ENCODE results near the gene CNTLN.
"Not testable (repeated sequence)": the region's sequence is repeated elsewhere in the genome, so short reads cannot be mapped to it uniquely, and the experiment has no call there.

Gene CNTLN

GRCh38 chr9:17293685-17294084 is 158.8 kb downstream of the CNTLN start:
- no peak for DNase-seq (ENCODE audit: low read depth)

- DNase-seq (ENCODE audit: low read depth), result no peak
These were observed 160.2 kb downstream of the CNTLN start for GRCh38 chr9:17294822-17295624.

- DNase-seq (ENCODE audit: low read depth), result no peak
These were observed 180.5 kb downstream of the CNTLN start for GRCh38 chr9:17315341-17315740.

DNA sequence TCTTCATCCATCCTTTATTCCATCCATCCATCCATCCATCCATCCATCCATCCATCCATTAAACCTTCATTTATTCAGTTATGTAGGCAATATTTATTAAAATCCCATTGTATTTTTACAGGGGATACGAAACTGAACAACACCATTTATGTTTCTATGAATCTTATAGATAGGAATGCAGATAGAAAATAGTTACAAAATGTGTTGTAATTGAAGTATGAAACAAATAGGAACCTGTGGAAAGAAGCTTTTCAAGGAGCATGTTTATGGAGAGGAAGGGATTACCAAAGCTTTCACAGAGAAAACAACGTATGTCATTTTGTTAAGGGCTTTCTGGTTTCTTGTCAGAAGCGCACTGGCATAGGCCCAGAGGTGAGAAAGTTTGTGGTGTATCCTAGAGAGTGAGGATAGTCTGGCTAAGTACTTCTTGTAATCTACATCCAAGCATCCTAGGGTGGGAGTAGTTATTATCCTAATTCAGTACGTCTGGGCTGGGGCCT is 184.0 kb downstream of the CNTLN start:
- peak; percentile 11 for DNase-seq (ENCODE audit: low read depth)

- no peak for DNase-seq (ENCODE audit: low read depth)
These were observed 185.0 kb downstream of the CNTLN start for GRCh38 chr9:17319864-17320263.

- DNase-seq (ENCODE audit: low read depth), result no peak
These were observed 188.3 kb downstream of the CNTLN start for GRCh38 chr9:17322882-17323864.

GRCh38 chr9:17328331-17328730 is 193.5 kb downstream of the CNTLN start:
- DNase-seq (ENCODE audit: low read depth), result no peak

DNA sequence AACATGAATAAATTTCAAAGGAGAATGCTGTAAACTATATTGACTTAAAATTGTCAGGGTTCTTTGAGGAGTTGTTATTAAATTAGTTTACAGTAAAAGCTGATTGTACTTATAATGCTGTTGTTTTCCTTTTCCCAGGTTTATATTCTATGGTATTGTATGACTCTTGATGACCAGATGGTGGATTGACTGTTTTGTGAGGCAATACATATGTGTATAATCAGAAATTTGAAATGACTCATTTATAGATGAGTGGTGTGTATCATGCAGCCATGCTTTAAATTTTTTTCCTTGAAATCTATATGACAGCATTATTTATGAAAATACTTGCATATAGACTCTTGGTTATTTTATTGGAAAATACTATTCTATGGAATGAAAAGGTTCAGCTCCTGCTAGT is 195.3 kb downstream of the CNTLN start:
- peak; percentile 28 for DNase-seq (ENCODE audit: low read depth)

DNA sequence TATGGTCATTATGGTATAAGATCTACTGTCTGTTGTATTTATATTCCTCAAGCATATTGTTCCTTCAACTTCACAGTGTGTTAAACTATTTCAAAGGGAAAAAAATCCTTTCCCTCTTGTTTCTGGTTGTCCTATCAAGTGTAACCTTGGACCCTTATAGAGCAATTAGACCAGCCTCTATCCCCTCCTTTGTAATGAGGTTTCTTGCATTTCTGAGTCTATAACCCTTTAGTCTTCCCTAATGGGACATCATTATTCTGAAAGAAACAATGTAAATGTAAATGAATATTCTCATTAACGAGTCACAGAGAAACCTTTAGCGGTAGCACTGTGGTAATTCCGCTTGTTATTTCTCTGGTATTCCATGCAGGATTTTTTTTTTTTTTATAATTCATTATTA is 197.3 kb downstream of the CNTLN start:
- DNase-seq (ENCODE audit: low read depth), result no peak

GRCh38 chr9:17339156-17339555 is 204.3 kb downstream of the CNTLN start:
- DNase-seq (ENCODE audit: low read depth), result no peak

GRCh38 chr9:17342696-17343095 is 207.9 kb downstream of the CNTLN start:
- DNase-seq (ENCODE audit: low read depth), result no peak

GRCh38 chr9:17349831-17350230 is 215.0 kb downstream of the CNTLN start:
- DNase-seq (ENCODE audit: low read depth), result peak; percentile 11

- not testable (repeated sequence) for DNase-seq (ENCODE audit: low read depth)
These were observed 219.2 kb downstream of the CNTLN start for GRCh38 chr9:17354006-17354405.

DNA sequence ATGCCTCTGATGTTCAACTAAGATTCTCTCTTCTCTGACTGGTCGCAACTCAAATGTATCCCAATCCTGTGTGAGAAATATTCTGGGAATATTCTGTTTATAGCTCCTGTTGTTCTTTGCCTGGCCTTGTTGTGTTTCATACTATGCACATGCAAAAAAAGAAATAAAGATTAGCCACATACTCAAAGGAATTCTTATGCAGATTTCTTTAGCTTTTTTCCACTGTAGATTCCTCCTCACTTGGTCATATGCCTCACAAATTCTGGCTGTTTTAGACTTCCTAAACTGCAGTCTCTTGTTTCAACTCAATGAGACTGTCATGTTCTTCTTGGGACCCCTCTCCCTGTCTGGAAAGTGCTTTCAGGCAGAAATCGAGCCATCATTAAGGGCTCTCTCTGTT is 226.5 kb downstream of the CNTLN start:
- no peak for DNase-seq (ENCODE audit: low read depth)

DNA sequence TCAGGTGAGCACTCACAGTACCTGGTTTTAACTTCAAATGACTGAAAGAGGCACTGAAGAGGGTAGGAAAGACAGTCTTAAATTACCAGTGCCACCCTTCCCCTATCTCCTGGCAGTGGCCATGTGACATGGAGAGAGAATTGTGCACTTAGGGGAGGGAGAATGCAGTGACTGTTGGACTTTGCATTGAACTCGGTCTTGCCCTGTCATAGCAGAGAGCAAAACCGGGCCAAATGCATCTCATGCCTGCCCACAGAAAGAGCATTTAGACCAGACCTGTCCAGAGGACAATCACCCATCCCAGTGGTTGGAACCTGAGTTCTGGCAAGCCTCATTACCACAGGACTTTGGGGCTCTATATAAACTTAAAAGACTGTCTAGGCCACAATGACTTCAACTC is 232.2 kb downstream of the CNTLN start:
- no peak for DNase-seq (ENCODE audit: low read depth)

- DNase-seq (ENCODE audit: low read depth), result no peak
These were observed 245.5 kb downstream of the CNTLN start for GRCh38 chr9:17380126-17380861.

DNA sequence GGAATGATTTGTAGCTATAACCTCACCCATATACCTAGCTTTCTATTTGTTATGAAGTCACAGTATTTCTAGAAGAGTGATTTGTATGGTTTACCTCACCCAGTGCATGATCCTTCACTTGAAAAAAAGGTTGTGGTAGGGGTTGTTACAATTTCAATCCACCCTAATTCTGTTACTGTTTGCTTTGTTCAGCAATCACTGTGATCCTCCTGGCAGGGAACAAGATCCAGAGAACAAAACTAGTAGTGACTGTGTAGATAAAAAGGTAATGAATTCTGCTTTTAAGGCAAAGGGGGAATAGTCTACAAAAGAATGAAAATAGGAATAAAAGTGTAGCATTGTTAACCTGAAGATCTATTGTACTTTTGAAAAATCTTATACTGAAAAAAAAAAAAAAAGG is 252.7 kb downstream of the CNTLN start:
- DNase-seq (ENCODE audit: low read depth), result no peak

- no peak for DNase-seq (ENCODE audit: low read depth)
These were observed 254.2 kb downstream of the CNTLN start for GRCh38 chr9:17389026-17389425.

DNA sequence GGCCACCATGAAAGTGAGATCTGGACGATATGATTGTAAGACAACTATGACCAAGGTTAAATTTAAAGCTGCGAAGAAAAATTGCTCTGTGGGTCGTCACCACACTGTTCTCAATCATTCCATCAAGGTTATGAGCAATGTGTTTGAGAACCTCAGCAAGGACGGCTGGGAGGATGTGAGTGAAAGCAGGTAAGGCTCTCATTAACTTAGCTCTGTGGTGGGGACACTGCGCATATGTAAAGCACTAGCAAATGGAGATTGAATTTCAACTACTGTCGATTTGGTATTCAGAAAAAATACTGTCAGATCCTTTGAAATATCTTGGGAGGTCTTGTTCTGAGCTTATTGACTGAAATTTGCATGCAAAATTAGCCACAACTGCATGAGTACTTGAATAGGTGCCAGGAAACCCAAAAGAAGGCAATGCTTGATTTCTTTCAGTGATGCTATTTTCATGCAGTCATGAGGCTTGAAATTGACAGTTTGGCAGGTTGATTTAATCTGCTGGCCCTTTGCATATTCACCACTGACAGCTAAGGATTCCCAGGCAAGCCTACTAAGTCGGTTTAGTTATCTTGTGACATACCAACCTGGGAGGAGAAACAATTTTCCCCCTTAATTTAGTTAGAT is 260.2 kb downstream of the CNTLN start:
- DNase-seq (ENCODE audit: low read depth), result no peak

- not testable (repeated sequence) for DNase-seq (ENCODE audit: low read depth)
These were observed 262.4 kb downstream of the CNTLN start for GRCh38 chr9:17397166-17397728.

- DNase-seq (ENCODE audit: low read depth), result no peak
These were observed 263.5 kb downstream of the CNTLN start for GRCh38 chr9:17398350-17398749.

Measured in HS-5 (cell line).